ENCODE measurements around the gene HEY2. TPM values are rescaled to one million over a fixed set of nuclear protein-coding genes. Genes with fewer than 3 reads are reported as not detected.

The HEY2 gene
- total RNA-seq, 1 experiment from 2014 or later, result 6.6 TPM

DNA sequence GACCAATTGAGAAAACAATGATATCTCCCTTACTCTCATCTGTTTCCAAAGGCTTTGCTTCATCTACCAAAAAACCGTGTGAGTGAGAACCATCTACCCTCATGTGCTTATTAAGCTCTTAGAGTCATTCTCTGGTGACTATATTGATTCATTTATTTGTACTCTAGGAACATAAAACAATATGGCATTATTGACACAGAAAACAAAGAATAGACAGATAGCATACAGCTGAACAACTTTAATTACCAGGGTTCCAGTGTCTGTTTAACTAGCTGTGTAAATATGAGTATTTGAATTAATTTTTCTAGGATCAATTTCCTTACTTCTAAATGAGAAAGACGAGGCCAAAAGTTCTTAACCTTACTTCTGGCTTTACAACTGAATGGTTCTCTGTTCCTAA, 31.3 kb upstream of the HEY2 start:
- H3K36me3 Mint-ChIP-seq (ENCODE audit: insufficient read depth in 1 of 3, low read depth in 3 of 3), result peaks cover 5 to 8% (median 6%) of the 10 kb centered on the region in 3 experiments; a peak in 4 of 7 replicates
- Histone ChIP-seq H3K9me3 (ENCODE audit: control insufficient read depth, low read depth, low read length) (peaks cover 5% of the 10 kb centered on the region), H2BK5ac (ENCODE audit: insufficient read length, low read length) (no peak overlapping the region), H3K27ac (ENCODE audit: insufficient read length, low read depth, low read length) (no peak overlapping the region), H3K4me1 (ENCODE audit: insufficient read depth, low read length) (no peaks in the 10 kb centered on the region; the same call in 1 of the 2 replicates), H2AFZ (ENCODE audit: low read length) (no peak overlapping the region), H3K14ac (ENCODE audit: insufficient read depth, low read length) (no peak overlapping the region), H3K56ac (ENCODE audit: insufficient read length, low read depth, low read length) (no peak overlapping the region), H2BK15ac (ENCODE audit: low read depth, low read length) (no peak overlapping the region), H2BK120ac (ENCODE audit: low read depth, low read length, poor library complexity, severe bottlenecking) (no peak overlapping the region), H3K79me1 (ENCODE audit: insufficient read depth, low read depth, low read length, poor library complexity, severe bottlenecking) (no peaks in the 10 kb centered on the region), H3K79me2 (ENCODE audit: insufficient read depth, low read length) (no peaks in the 10 kb centered on the region), H4K20me1 (ENCODE audit: control insufficient read depth, insufficient read depth, insufficient read length) (no peaks in the 10 kb centered on the region), H2BK20ac (ENCODE audit: low read depth, low read length, poor library complexity, severe bottlenecking) (no peak overlapping the region), H3K23me2 (ENCODE audit: insufficient read length, low read depth, low read length, poor library complexity, severe bottlenecking) (no peaks in the 10 kb centered on the region), H2BK12ac (ENCODE audit: insufficient read length, low read depth, low read length) (no peak overlapping the region), H3T11ph (ENCODE audit: low read length) (no peak overlapping the region), H3K18ac (ENCODE audit: insufficient read length, low read depth, low read length) (no peak overlapping the region), H4K91ac (ENCODE audit: insufficient read length, low read depth, low read length) (no peak overlapping the region), H3K4ac (ENCODE audit: low read depth, low read length) (no peak overlapping the region), H2AK5ac (ENCODE audit: insufficient read length, low read length) (no peak overlapping the region), H3K23ac (ENCODE audit: insufficient read length, low read depth, low read length) (no peak overlapping the region), H4K5ac (ENCODE audit: insufficient read length, low read depth, low read length) (no peak overlapping the region), H3K9ac (ENCODE audit: extremely low read depth, insufficient read length, low read length) (no peak overlapping the region), H3K4me2 (ENCODE audit: insufficient read depth, insufficient read length, low read length) (no peak overlapping the region), H3K27me3 (ENCODE audit: insufficient read depth, low read length) (no peaks in the 10 kb centered on the region), H4K8ac (replicated peaks; ENCODE audit: insufficient read length, low read depth, low read length) (no peak overlapping the region)
- DNase-seq, result no peak
- H3K27ac Mint-ChIP-seq, result no peak overlapping the region
- WGBS (ENCODE audit: extremely low coverage, insufficient read length, low lambda C conversion rate), result no CpG with 5 or more reads among the region's 2 CpGs
- peaks cover 3 to 4% of the 10 kb centered on the region in 2 experiments; a peak in 4 of 5 replicates for H3K9me3 Mint-ChIP-seq
- TF ChIP-seq, protein P1, sequence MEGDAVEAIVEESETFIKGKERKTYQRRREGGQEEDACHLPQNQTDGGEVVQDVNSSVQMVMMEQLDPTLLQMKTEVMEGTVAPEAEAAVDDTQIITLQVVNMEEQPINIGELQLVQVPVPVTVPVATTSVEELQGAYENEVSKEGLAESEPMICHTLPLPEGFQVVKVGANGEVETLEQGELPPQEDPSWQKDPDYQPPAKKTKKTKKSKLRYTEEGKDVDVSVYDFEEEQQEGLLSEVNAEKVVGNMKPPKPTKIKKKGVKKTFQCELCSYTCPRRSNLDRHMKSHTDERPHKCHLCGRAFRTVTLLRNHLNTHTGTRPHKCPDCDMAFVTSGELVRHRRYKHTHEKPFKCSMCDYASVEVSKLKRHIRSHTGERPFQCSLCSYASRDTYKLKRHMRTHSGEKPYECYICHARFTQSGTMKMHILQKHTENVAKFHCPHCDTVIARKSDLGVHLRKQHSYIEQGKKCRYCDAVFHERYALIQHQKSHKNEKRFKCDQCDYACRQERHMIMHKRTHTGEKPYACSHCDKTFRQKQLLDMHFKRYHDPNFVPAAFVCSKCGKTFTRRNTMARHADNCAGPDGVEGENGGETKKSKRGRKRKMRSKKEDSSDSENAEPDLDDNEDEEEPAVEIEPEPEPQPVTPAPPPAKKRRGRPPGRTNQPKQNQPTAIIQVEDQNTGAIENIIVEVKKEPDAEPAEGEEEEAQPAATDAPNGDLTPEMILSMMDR (conservative IDR thresholded peaks at IDR 0.05), result no peak
- no peaks in the 10 kb centered on the region; the same call in 1 of the 2 replicates for H3K27me3 Mint-ChIP-seq (ENCODE audit: low read depth)
- peaks cover 0 to 13% of the 10 kb centered on the region in 2 experiments; a peak in 2 of 4 replicates for H3K4me1 Mint-ChIP-seq
- H3K4me3 Mint-ChIP-seq, result no peak overlapping the region

All from H9 (cell line).